BLaER1 (cell line): Measurements from ENCODE around the gene ACTR2.
"Not testable (repeated sequence)": the region's sequence is repeated elsewhere in the genome, so short reads cannot be mapped to it uniquely, and the experiment has no call there.

ENCODE experiments used
- H3K27ac ChIP-seq: shearing (Covaris generic); formaldehyde crosslinking; 2 replicates; pipeline ENCODE4 v1.8.1; 2022
- H3K27me3 ChIP-seq: shearing (Covaris generic); formaldehyde crosslinking; 2 replicates; pipeline ENCODE4 v1.8.1; 2022
- H3K36me3 ChIP-seq: shearing (Covaris generic); formaldehyde crosslinking; 2 replicates; pipeline ENCODE4 v1.8.1; 2022
- H3K4me1 ChIP-seq: shearing (Covaris generic); formaldehyde crosslinking; 2 replicates; pipeline ENCODE4 v1.8.1; 2022
- H3K4me2 ChIP-seq: shearing (Covaris generic); formaldehyde crosslinking; 2 replicates; pipeline ENCODE4 v1.8.1; 2022
- H3K4me3 ChIP-seq: shearing (Covaris generic); formaldehyde crosslinking; 2 replicates; pipeline ENCODE4 v1.8.1; 2022
- H3K9ac ChIP-seq: shearing (Covaris generic); formaldehyde crosslinking; 2 replicates; pipeline ENCODE4 v1.8.1; 2022
- H3K9me3 ChIP-seq: shearing (Covaris generic); formaldehyde crosslinking; 2 replicates; pipeline ENCODE4 v1.8.1; 2022
- H4K20me1 ChIP-seq: shearing (Covaris generic); formaldehyde crosslinking; 2 replicates; pipeline ENCODE4 v1.8.1; 2022
- Cebpa-rat ChIP-seq: shearing (Covaris generic); IDR thresholded peaks from 2 replicates; pipeline ENCODE4 v1.8.1; 2022

The ACTR2 gene

DNA sequence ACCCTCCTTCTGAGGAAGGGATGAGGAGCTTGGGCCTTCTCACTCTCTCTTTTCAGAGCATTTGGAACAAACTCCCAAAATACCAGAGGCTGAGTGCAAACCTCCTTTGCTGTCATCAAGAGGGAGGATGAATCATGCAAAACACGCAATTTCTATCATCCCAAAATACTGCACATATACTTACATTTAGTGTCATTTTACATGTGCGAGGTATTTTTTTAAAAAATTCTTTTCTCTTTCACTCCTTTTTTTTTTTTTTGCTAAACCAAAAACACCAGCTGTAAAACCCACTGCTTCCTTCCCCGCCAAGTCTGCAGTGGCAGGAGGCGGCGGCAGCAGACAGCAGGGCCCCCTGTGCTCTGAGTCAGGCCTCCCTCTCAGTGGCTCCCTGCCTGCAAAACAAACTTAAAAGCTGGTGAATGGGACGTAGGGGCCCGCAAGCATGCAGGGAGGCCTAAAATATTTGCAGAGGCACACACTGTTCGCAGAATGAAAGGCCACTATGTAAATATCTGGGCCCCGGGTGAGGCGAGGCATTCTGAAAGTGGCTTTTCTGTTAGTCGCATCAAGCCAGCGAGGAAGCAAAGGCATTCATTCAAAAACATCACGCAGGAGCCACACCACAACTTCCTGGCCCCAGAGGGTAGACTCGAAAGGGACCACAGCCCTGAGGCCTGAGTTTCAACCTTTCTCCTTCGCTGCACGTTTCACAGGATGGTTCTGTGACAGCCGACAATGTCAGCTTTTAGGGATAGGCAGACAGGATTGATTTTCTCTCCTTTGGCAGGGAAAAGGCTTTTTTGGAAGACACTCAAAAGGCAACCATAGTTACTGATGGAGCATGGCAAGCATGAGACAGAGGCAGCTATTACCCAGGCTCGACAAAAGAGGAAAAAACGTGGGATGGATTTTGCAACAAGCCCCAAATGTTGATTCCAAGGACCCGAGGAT, 73.4 kb downstream of the ACTR2 start:
- peak overlapping the region; percentile 48 for H3K4me3 ChIP-seq
- H3K9ac ChIP-seq = peak overlapping the region; percentile 56
- no peaks in the 10 kb centered on the region for H3K27me3 ChIP-seq
- no peaks in the 10 kb centered on the region for H3K9me3 ChIP-seq
- peak overlapping the region; percentile 92 for H3K4me2 ChIP-seq
- H3K27ac ChIP-seq = peak overlapping the region; percentile 36; the same call in 1 of the 2 replicates
- H3K36me3 ChIP-seq = no peaks in the 10 kb centered on the region
- TF ChIP-seq Cebpa-rat = no peak
- H4K20me1 ChIP-seq = peaks cover 18% of the 10 kb centered on the region; the same call in 1 of the 2 replicates
- H3K4me1 ChIP-seq = peaks cover 50% of the 10 kb centered on the region

DNA sequence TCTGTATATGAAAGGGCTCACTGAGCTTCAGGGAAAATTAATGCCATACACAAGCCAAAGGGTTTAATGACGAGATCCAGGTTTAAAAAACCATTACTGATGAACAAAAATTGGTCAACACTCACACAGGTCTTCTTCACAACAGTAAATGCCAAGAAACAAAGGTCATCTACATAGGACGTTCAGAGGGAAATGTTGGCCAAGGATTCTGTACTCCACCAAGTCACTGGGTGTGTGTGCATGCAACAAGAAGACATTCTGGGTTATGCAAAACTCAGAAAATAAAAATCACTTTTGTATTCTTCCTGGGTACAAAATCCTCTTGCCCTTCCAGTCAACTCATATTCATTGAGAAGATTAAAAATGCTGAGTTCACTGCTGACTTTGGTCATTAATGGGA, 78.3 kb downstream of the ACTR2 start:
- Histone ChIP-seq H4K20me1 (peaks cover 8% of the 10 kb centered on the region; the same call in 1 of the 2 replicates), H3K36me3 (no peaks in the 10 kb centered on the region), H3K4me2 (no peak overlapping the region), H3K27me3 (no peaks in the 10 kb centered on the region), H3K4me3 (no peak overlapping the region), H3K9me3 (no peaks in the 10 kb centered on the region), H3K27ac (no peak overlapping the region), H3K9ac (no peak overlapping the region), H3K4me1 (peaks cover 60% of the 10 kb centered on the region)
- TF ChIP-seq Cebpa-rat = no peak

DNA sequence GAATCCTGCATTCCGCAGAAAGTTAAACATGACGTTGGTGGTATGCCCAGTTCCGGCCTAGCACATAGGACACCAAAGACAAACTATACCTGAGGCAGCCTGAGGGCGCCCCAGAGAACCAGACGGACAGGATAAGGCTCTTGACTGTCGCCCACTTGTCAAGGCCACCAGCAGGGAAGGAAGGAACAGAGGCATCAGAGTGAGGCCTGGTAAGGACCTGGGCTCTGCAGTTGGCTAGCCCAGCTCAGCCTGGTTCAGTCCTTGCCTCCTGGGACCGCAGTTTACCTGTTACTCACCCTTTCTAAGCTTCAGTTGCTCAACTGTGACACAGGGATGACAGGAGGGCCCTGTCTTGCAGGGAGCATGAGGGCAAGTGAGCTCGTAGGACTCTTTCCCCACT, 82.1 kb downstream of the ACTR2 start:
- peak overlapping the region; percentile 53 for H3K27ac ChIP-seq
- H3K4me1 ChIP-seq = peaks cover 53% of the 10 kb centered on the region
- peaks cover 25% of the 10 kb centered on the region for H3K36me3 ChIP-seq
- peak overlapping the region; percentile 81 for H3K4me2 ChIP-seq
- no peak for TF ChIP-seq Cebpa-rat
- H3K27me3 ChIP-seq = no peaks in the 10 kb centered on the region
- peak overlapping the region; percentile 21; the same call in 1 of the 2 replicates for H3K9ac ChIP-seq
- H3K4me3 ChIP-seq = no peak overlapping the region
- peaks cover 8% of the 10 kb centered on the region for H3K9me3 ChIP-seq
- no peaks in the 10 kb centered on the region for H4K20me1 ChIP-seq

DNA sequence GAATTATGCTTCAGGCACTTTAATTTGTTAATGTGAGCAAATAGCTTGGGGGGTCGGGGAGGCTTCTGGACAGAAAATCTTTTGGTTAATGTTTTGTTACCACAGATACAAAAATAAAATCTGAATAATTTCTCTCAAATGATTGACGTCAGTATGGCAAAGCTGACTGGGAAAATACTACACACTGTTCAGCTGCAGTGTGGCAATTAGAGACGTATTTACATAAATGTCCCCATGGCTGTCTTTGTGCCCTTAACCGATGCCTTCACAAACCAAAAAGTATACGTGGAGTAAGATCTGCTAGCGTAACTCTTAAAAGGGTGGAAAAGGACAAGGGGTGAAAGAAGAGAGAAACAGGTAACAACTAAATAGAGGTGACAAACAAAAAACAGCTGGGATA, 83.4 kb downstream of the ACTR2 start:
- Histone ChIP-seq H3K9ac (no peak overlapping the region), H3K9me3 (peaks cover 8% of the 10 kb centered on the region), H3K4me3 (no peak overlapping the region), H3K36me3 (peaks cover 38% of the 10 kb centered on the region), H3K27ac (no peak overlapping the region), H3K4me2 (no peak overlapping the region), H3K27me3 (no peaks in the 10 kb centered on the region), H4K20me1 (no peaks in the 10 kb centered on the region), H3K4me1 (peaks cover 53% of the 10 kb centered on the region)
- TF ChIP-seq Cebpa-rat = no peak

DNA sequence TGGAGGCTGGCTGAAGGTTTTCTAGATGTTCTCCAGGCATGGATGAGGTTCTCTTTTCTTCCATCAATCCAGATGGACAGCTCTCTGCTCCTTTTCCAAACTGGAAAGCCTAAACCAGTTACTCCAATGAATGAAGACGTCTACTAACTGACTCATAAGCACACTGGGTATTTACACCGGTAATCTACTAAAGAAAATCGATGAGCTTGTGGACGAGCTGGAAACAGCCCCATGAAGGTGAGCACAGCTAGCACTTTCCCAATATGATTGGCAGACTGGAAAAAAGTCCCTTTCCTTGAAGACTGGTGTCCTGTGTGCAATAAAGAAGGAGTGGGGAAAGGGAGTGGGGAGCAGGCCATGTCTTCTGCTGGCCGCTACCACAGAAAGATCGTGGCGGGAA, 84.0 kb downstream of the ACTR2 start:
- Histone ChIP-seq H3K9me3 (peaks cover 8% of the 10 kb centered on the region), H3K27me3 (no peaks in the 10 kb centered on the region), H3K4me3 (no peak overlapping the region), H4K20me1 (no peaks in the 10 kb centered on the region), H3K27ac (no peak overlapping the region), H3K36me3 (peaks cover 44% of the 10 kb centered on the region), H3K4me2 (no peak overlapping the region), H3K4me1 (peaks cover 53% of the 10 kb centered on the region), H3K9ac (no peak overlapping the region)
- TF ChIP-seq Cebpa-rat = no peak

DNA sequence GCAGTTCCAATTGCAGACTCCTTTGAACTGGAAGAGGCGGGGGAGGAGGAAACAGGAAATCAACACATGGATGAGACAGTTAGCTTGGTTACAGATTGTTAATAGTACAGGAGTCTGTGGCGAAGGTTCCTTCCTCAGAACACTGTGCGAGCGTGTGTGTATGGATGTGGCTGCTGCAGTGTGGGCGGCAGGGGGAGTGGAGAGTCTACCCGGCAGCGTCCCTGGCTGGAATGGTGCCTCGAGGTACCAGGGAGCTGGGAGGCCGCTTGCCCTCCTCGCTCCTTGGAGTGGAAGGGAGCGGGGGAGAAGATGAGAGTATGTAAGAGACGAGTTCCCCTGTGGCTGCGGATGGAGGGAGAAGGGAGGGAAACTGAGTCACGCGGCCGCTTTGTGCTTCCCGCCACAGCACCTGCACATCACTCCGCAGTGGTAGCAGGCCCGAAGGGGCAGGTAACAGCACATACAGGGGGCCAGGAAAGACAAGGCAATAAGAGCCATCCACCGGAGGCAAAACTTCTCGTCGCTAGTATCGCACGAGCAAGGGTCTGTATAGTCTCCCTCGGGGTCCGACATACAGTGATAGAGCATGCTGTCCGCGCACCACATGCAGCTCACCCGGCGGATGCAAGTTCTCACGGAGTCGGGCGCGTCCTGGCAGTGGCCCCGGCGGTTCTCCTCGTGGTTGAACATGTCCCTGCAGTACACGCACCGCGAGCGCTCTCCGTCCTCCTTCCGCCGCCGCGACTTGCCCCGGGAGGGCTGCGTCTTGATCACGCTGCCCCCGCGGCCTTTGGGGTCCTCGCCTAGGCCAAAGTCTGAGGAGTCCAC, 85.7 kb downstream of the ACTR2 start:
- Histone ChIP-seq H3K27ac (no peak overlapping the region), H3K4me2 (peak overlapping the region; percentile 26), H3K36me3 (peaks cover 61% of the 10 kb centered on the region), H4K20me1 (no peaks in the 10 kb centered on the region), H3K9me3 (peaks cover 8% of the 10 kb centered on the region), H3K9ac (no peak overlapping the region), H3K27me3 (no peaks in the 10 kb centered on the region), H3K4me1 (peaks cover 47% of the 10 kb centered on the region), H3K4me3 (no peak overlapping the region)
- TF ChIP-seq Cebpa-rat = no peak

DNA sequence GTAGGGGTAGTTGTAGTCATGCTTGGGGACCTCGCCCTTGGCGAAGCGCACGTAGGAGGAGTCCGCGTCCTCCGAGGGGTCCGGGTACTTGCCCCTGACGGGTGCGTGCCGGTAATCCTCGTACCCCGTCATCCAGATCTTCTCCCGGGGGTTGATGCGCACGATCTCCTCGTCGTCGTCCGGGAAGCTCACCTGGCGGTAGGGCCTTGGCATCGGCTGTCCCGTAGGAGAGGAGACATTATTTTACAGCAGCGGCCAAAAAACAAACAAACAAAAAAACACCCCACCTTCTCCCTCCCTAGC, 86.3 kb downstream of the ACTR2 start:
- Histone ChIP-seq H3K4me2 (no peak overlapping the region), H3K27ac (no peak overlapping the region), H3K9ac (no peak overlapping the region), H4K20me1 (no peaks in the 10 kb centered on the region), H3K4me3 (no peak overlapping the region), H3K9me3 (peaks cover 8% of the 10 kb centered on the region), H3K4me1 (peaks cover 44% of the 10 kb centered on the region), H3K27me3 (no peaks in the 10 kb centered on the region), H3K36me3 (peaks cover 61% of the 10 kb centered on the region)
- TF ChIP-seq Cebpa-rat = no peak

DNA sequence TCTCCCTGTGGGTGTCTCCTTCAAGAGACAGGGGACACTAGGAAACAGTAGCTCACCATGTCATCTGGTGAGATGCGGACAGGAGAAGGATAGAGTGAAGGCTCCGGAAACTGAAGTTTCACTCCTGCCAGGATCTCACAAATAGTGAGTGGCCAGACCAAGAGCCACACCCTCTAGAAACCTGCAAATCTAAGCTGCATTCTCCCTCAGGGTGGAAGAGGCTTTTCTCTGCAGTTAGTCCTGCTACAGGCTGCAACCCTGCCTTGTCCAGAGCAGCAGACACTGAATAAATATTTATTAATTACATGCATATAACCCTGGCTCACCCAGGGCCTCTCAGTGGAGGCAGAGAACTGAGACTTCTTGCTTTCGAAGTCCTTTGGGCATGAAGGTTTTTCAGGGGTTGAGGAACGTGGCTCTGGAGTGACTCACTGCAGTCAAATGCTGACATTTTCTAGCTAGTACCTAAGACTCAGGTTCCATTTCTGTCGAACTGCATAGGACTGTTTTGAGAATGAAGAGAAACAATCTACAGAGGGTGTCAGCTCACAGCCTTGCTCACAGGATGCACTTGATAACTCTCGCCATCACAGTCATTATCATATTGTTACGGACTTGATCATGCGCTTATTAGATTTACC, 87.3 kb downstream of the ACTR2 start:
- Histone ChIP-seq H3K9ac (no peak overlapping the region), H3K4me3 (no peak overlapping the region), H3K9me3 (peaks cover 8% of the 10 kb centered on the region), H3K36me3 (peaks cover 68% of the 10 kb centered on the region), H3K4me2 (no peak overlapping the region), H3K27ac (no peak overlapping the region), H4K20me1 (no peaks in the 10 kb centered on the region), H3K4me1 (peaks cover 34% of the 10 kb centered on the region), H3K27me3 (no peaks in the 10 kb centered on the region)
- no peak for TF ChIP-seq Cebpa-rat

DNA sequence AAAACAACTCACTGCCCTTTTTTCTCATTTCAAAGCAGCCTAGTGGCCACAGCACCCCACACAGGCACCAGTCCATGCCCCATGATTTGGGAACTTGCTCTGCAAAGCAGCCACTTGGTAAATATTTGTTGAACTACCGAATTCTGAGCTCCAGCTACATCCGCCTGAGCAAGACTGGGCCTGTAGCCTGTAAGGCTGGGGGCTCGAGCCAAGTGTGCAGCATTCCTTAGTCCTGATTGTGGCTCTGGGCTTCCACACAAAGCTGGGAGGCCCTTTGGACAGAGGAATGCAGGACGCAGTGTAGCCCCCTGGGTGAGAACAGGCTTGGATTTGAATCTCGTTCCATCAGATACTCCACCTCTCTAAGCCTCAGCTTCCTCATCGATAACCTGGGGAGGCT, 88.4 kb downstream of the ACTR2 start:
- no peaks in the 10 kb centered on the region for H3K27me3 ChIP-seq
- H3K4me3 ChIP-seq = no peak overlapping the region
- H3K4me2 ChIP-seq = no peak overlapping the region
- no peak overlapping the region for H3K27ac ChIP-seq
- H3K4me1 ChIP-seq = peaks cover 27% of the 10 kb centered on the region
- H3K36me3 ChIP-seq = peaks cover 68% of the 10 kb centered on the region
- no peak for TF ChIP-seq Cebpa-rat
- H3K9me3 ChIP-seq = peaks cover 8% of the 10 kb centered on the region
- H4K20me1 ChIP-seq = no peaks in the 10 kb centered on the region
- H3K9ac ChIP-seq = no peak overlapping the region

DNA sequence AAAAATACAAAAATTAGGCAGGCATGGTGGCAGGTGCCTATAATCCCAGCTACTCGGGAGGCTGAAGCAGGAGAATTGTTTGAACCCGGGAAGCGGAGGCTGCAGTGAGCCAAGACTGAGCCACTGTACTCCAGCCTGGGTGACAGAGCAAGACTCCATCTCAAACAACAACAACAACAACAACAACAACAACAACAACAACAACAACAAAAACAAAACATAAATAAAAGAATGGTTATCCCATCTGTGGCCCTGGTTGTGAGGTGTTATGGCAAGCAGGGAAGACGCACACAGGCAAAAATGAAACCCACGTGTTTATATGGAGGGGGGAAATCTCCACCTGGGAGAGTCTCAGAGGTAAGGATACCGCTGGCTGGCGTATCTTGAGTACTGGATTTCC, 89.7 kb downstream of the ACTR2 start:
- not testable (repeated sequence) for H3K4me2 ChIP-seq, H3K27ac ChIP-seq, H4K20me1 ChIP-seq, H3K4me3 ChIP-seq, H3K9me3 ChIP-seq, H3K27me3 ChIP-seq, H3K9ac ChIP-seq
- peaks cover 20% of the 10 kb centered on the region for H3K4me1 ChIP-seq
- H3K36me3 ChIP-seq = peaks cover 60% of the 10 kb centered on the region
